IMR-90 (cell line): ENCODE data around the gene SDHA. TPM values are rescaled to one million over a fixed set of nuclear protein-coding genes. Genes with fewer than 3 reads are reported as not detected.

Source experiments
- CTCF ChIP-seq: conservative IDR thresholded peaks from 2 replicates; pipeline ENCODE4 v1.5.1; 2012; ENCODE audit warnings: mild to moderate bottlenecking, low read depth, low read length, improper control_type of control experiment
- polyA plus RNA-seq, 3 experiments: library from polyadenylated mRNA; depleted of rRNA; stranded (reverse); fragments of >200 nt; gene quantifications; 2 replicates each; pipeline ENCODE4 v1.2.3, GENCODE V29; 2012; ENCODE audit warnings: low replicate concordance in 1 of 3
- total RNA-seq: library from RNA; depleted of rRNA; stranded (reverse); fragments of >200 nt; gene quantifications from 2 replicates; pipeline ENCODE4 v1.2.3, GENCODE V29; 2012

SDHA gene
- total and polyA plus RNA-seq, 2 of the 4 experiments (the other 2 are of a cell fraction): 105 to 121 TPM

GRCh38 chr5:190366-191035 is 27.6 kb upstream of the SDHA start (continued):
- no peak for TF ChIP-seq CTCF
